ENCODE measurements around the gene TSPAN18. TPM values are rescaled to one million over a fixed set of nuclear protein-coding genes. Genes with fewer than 3 reads are reported as not detected.

The TSPAN18 gene
- total RNA-seq, 4 donors from 2014 or later = 3.6 to 12.4 (median 8.2) TPM

DNA sequence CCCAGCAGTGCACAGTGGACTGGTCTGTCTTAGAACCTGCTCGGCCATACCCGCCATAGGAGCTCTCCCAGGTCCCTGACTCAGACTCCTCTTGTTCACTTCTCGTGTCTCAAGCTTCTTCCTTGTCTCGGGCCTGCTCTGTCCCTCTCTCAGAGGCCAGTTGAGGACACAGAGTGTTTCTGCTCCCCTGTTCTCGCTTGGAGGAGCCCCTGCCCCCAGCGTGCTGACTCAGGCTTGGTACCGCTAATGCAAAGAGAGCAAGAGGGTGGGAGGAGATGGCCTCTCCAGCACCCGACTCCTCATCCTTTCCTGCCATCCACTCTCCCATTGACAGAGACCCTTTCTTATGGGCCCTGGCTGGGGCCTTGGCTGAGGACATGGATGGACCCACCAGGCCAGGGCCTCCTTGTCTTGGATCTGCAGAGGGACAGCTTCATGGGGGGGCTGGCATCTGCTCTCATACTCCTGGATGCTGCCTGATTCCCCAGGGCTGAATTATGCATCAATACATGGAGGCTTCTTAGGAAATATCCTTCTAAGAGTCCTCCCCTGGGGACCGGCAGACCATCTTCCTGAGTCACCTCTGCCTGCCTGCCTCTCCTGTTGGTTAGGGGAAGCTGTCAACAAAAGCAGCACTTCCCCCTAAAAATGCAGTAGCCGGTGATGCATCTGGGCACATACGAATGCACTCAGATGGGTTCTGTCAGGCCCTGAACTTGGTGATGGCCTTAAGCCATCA is 15.9 kb downstream of the TSPAN18 start:
- whole genome bisulfite sequencing, 2 donors = 86 to 87% methylated on average over 11 of the region's 11 CpGs
- Histone ChIP-seq H3K36me3 (no peaks in the 10 kb centered on the region), H3K27ac (no peak overlapping the region), H3K4me3 (replicated peaks in 1 of 3) (no peak overlapping the region), H3K4me1 (peaks cover 0 to 28% of the 10 kb centered on the region in 2 donors), H3K9me3 (no peaks in the 10 kb centered on the region), H3K27me3 (no peaks in the 10 kb centered on the region)
- intact Hi-C loops (cut with DNase I) = no loop called here
- no peak for DNase-seq
- TF ChIP-seq POLR2A (IDR thresholded peaks at IDR 0.05) = no peak
- TF ChIP-seq, protein P1, sequence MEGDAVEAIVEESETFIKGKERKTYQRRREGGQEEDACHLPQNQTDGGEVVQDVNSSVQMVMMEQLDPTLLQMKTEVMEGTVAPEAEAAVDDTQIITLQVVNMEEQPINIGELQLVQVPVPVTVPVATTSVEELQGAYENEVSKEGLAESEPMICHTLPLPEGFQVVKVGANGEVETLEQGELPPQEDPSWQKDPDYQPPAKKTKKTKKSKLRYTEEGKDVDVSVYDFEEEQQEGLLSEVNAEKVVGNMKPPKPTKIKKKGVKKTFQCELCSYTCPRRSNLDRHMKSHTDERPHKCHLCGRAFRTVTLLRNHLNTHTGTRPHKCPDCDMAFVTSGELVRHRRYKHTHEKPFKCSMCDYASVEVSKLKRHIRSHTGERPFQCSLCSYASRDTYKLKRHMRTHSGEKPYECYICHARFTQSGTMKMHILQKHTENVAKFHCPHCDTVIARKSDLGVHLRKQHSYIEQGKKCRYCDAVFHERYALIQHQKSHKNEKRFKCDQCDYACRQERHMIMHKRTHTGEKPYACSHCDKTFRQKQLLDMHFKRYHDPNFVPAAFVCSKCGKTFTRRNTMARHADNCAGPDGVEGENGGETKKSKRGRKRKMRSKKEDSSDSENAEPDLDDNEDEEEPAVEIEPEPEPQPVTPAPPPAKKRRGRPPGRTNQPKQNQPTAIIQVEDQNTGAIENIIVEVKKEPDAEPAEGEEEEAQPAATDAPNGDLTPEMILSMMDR (IDR thresholded peaks at IDR 0.05) = no peak

DNA sequence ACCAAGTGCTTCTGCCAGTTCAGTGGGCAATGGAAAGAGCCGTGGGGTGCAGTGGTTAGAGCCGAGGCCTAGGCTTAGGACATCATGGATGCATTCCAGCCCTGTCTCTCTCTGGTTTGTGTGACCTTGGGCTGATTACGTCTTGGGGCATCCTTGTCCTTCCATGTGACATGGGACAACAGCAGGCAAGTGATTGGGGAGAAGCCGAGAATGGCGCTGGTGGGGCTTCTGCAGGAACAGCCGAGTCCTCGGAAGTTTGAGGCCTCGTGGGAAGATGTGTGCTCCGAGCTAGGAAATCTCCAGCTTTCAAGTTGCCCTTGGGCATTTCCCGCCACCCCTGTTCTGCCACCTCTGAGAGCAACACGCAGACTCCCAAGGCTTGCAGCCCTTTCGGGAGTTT is 16.6 kb downstream of the TSPAN18 start:
- intact Hi-C loops (cut with DNase I) = no loop called here
- H3K9me3 ChIP-seq = no peaks in the 10 kb centered on the region
- H3K27me3 ChIP-seq = no peaks in the 10 kb centered on the region
- no peaks in the 10 kb centered on the region for H3K36me3 ChIP-seq
- 90 to 92% methylated on average over 12 of the region's 12 CpGs for WGBS, 2 donors
- H3K4me3 ChIP-seq (replicated peaks in 1 of 3) = no peak overlapping the region
- no peak for TF ChIP-seq POLR2A (IDR thresholded peaks at IDR 0.05)
- TF ChIP-seq, protein P1 (IDR thresholded peaks at IDR 0.05) = no peak
- peaks cover 0 to 33% of the 10 kb centered on the region in 2 donors for H3K4me1 ChIP-seq
- DNase-seq = no peak
- H3K27ac ChIP-seq = no peak overlapping the region

DNA sequence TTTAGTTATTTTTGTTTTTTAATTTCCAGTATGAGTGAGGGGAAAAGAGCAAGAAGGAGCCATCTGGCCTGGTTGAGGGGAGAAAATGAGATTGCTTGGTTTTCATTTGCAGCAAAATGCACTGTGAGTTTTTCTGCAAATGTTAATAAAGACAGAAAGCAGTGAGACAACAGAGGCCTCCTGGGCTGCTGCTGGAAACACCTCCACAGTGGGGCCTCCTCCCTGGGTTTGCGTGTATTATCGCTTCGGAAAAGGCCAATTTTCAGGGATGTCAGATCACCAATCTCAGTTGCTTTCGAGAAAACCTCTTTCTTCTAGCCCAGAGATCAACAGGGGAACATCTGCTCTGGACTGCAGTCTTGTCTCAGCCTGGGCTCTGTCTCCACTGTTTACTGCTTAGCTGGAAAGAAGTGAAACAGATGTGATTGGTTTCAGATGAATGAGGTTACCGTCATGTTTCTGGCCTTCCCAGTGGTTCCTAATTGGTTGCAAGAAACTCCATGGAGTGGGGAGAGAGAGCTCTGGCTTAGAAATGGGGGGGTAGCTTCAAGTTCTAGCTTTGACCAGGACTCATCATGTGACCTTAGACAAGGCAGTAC is 17.3 kb downstream of the TSPAN18 start:
- no peak overlapping the region for H3K27ac ChIP-seq
- TF ChIP-seq, protein P1 (IDR thresholded peaks at IDR 0.05) = no peak
- no peak for TF ChIP-seq POLR2A (IDR thresholded peaks at IDR 0.05)
- H3K4me3 ChIP-seq (replicated peaks in 1 of 3) = no peak overlapping the region
- no peaks in the 10 kb centered on the region for H3K9me3 ChIP-seq
- WGBS, 2 donors = 86 to 91% methylated on average over 5 of the region's 5 CpGs
- no peak for DNase-seq
- peaks cover 0 to 33% of the 10 kb centered on the region in 2 donors for H3K4me1 ChIP-seq
- intact Hi-C loops (cut with DNase I) = no loop called here
- no peaks in the 10 kb centered on the region for H3K27me3 ChIP-seq
- no peaks in the 10 kb centered on the region for H3K36me3 ChIP-seq

DNA sequence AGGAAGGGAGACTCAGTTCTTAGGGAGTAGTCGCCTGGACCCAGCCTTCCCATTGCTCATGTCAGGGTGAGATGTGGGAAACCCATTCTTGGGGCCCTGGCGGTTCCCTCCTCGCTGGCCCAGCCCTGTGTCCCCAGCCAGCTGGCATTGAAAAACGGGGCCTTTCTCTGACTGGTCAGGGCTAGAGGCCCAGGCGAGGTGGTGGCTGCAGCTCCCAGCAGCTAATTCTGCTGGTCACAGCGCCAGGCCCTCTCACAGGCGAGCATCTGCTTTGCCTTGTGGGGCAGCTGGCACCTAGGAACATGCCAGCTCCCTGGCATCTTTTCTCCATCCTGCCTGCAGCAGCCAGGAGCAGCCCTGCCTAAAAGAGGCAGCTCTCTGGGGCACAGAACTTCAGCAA is 20.1 kb downstream of the TSPAN18 start:
- DNase-seq = no peak
- peaks cover 0 to 21% of the 10 kb centered on the region in 2 donors for H3K4me1 ChIP-seq
- H3K27me3 ChIP-seq = no peaks in the 10 kb centered on the region
- no peak overlapping the region for H3K27ac ChIP-seq
- no peaks in the 10 kb centered on the region for H3K9me3 ChIP-seq
- TF ChIP-seq POLR2A (IDR thresholded peaks at IDR 0.05) = no peak
- TF ChIP-seq, protein P1 (IDR thresholded peaks at IDR 0.05) = no peak
- no peaks in the 10 kb centered on the region for H3K36me3 ChIP-seq
- 80 to 96% methylated on average over 1 to 3 of the region's 7 CpGs for WGBS, 2 donors
- intact Hi-C loops (cut with DNase I) = no loop called here
- H3K4me3 ChIP-seq (replicated peaks in 1 of 3) = no peak overlapping the region

DNA sequence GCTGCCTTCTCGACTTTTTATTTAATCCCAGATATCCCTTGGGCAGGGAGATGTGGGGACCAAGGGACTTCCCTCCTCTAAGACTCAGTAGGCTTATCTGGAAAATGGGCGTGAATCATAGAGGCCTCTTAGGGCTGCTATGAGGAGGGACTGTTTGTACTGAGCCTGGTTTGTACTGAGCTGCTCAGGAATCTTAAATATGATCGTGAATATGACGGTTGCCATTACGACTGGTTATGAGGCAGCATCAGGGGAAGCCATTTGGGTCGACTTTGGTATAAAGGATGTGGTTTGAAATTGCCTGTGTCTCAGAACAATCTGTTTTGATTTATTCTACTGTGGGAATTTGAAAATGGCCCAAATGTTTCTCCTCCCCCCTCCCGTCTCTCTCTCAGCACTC is 20.6 kb downstream of the TSPAN18 start:
- Histone ChIP-seq H3K4me3 (replicated peaks in 1 of 3) (no peak overlapping the region), H3K27ac (no peak overlapping the region), H3K36me3 (no peaks in the 10 kb centered on the region), H3K4me1 (peaks cover 0 to 21% of the 10 kb centered on the region in 2 donors), H3K27me3 (no peaks in the 10 kb centered on the region), H3K9me3 (no peaks in the 10 kb centered on the region)
- no peak for TF ChIP-seq POLR2A (IDR thresholded peaks at IDR 0.05)
- TF ChIP-seq, protein P1 (IDR thresholded peaks at IDR 0.05) = no peak
- DNase-seq = no peak
- 73 to 74% methylated on average over 6 to 7 of the region's 7 CpGs for WGBS, 2 donors
- intact Hi-C loops (cut with DNase I) = no loop called here

Measured in thyroid gland (tissue), 4 donors.